Measurements from ENCODE around the gene SKI.

SKI gene

DNA sequence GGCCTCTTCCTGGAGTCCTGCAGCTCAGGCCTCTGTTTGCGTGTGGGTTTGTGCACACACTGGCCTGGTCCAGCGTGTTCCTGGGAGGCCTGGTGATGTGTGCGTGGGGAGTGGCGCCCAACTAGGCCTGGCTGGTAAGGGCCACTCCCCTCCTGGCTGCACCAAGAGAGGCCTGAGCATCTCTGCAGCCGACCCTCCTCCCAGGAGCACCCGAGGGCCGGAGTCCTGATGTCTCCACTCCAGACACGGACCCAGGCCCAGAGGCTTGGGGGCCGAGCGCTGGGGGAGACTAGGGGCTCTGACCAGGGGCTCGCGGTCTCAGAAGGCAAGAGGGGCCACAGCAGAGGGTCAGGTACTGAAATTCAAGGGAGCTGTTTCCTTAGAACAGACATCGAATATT, 130.0 kb downstream of the SKI start:
- no peak for FAIRE-seq

DNA sequence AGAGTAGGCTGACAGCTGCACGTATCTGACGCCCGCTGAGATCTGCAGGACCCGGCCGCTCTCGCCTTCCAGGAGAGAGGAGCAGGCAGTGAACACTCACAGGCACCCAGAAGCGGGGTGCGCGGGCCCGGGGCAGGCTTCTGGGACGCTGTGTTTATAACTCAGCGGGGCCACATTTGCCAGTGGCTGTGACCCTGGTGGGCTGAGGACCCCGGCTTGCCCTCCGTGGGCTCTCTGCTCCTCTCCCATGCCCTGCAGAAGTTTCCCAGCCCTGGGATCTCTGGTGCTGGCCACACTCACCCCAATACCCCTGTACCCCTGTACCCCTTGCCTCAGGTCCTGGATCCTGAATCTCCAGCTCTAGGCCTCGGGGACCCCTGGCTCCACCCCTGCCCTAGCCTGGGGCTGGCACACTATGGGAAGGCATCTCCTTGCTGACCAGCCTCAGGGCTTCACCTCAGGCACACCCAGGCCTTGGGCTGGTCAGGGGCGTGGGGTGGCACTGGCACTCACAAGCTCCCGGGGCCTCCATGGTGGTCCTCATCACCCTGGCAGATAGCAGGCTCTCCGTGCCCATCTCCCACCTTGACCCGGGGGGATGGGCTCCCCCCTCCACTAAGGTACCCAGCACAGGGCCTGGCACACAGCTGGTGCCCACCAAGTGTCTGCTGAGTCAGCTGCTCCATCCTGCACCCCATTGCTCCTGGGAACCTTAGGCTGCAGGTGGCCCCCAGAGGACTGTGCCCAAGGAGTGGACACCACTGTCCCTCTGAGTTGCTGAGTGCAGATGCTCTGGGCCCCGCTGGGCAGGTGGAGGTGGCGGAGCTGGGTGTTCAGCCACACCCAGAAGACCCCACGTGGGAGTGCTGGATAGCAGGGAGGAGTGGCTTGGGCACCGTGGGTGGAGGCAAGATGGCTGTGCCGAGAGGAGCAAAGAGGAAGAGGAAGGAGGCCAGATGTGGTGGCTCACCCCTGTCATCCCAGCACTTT, 130.8 kb downstream of the SKI start:
- FAIRE-seq, result no peak

More for the DNA sequence above, 130.0 kb downstream of the SKI start:
- DNase-seq (ENCODE audit: insufficient read length, low spot score), result no peak

More for the DNA sequence above, 130.8 kb downstream of the SKI start:
- no peak for DNase-seq (ENCODE audit: insufficient read length, low spot score)
